Thyroid gland (tissue), 4 donors: ENCODE data around the gene SPINDOC. TPM values are rescaled to one million over a fixed set of nuclear protein-coding genes. Genes with fewer than 3 reads are reported as not detected.

Source experiments
- DNase-seq, 2 donors: peaks; one replicate each; pipeline ENCODE4 v3.0.0-alpha.2; 2019
- H3K27ac ChIP-seq, 3 donors: fragments of 200-600 bp; sonication (generic); 1 replicate in 2 of 3; 2 replicates in 1 of 3; pipeline ENCODE4 v1.5.1; 2016 to 2019; ENCODE audit warnings: mild to moderate bottlenecking in 1 of 3, moderate library complexity in 1 of 3
- H3K27me3 ChIP-seq: fragments of 200-600 bp; sonication (generic); one replicate; pipeline ENCODE4 v1.5.1; 2019
- H3K36me3 ChIP-seq, 2 donors: fragments of 200-600 bp; sonication (generic); one replicate each; pipeline ENCODE4 v1.5.1; 2016 to 2019
- H3K4me1 ChIP-seq, 2 donors: fragments of 200-600 bp; sonication (generic); one replicate each; pipeline ENCODE4 v1.5.1; 2017 to 2019
- H3K4me3 ChIP-seq, 3 donors: fragments of 200-600 bp; sonication (generic); replicated peaks in 1 of 3; 1 replicate in 2 of 3; 2 replicates in 1 of 3; pipeline ENCODE4 v1.5.1; 2016; ENCODE audit warnings: mild to moderate bottlenecking in 1 of 3
- H3K9me3 ChIP-seq: fragments of 200-600 bp; sonication (generic); one replicate; pipeline ENCODE4 v1.5.1; 2017
- CTCF ChIP-seq, 6 experiments: fragments of 200-600 bp in 3 of 6; fragments of 450-650 bp in 3 of 6; sonication (generic) in 3 of 6; IDR thresholded peaks; one replicate each; pipeline ENCODE4 v1.5.1; 2016 to 2019; ENCODE audit warnings: antibody characterized with exemption in 6 of 6, mild to moderate bottlenecking in 2 of 6, inconsistent platforms in 1 of 6, moderate library complexity in 1 of 6
- POLR2A ChIP-seq, 2 donors: fragments of 450-650 bp; IDR thresholded peaks; one replicate each; pipeline ENCODE4 v1.6.1; 2017; ENCODE audit warnings: antibody characterized with exemption in 2 of 2, mild to moderate bottlenecking in 2 of 2, moderate library complexity in 1 of 2
- WGBS, 2 donors: methylation state at CpG; one replicate each; pipeline ENCODE4 v1.1.5; 2017; 5-methylcytosine and 5-hydroxymethylcytosine counted together
- intact Hi-C: fragments of 100-400 bp; cut with DNase I; formaldehyde crosslinking; loops from one replicate; pipeline ENCODE4 v1.15.1; 2023
- total RNA-seq, 4 donors: library from RNA; depleted of rRNA; stranded (reverse); fragments of >200 nt; gene quantifications; one replicate each; pipeline ENCODE4 v1.2.3, GENCODE V29; 2016

The SPINDOC gene
- total RNA-seq, 4 donors from 2014 or later, result 7.4 to 12.6 (median 10.3) TPM

- Histone ChIP-seq H3K4me3 (no peak overlapping the region), H3K36me3 (no peaks in the 10 kb centered on the region), H3K27me3 (no peaks in the 10 kb centered on the region), H3K4me1 (peaks cover 32 to 54% of the 10 kb centered on the region in 2 donors), H3K27ac (peak overlapping the region in 1 of 3 donors; percentile 5), H3K9me3 (no peaks in the 10 kb centered on the region)
- TF ChIP-seq POLR2A (IDR thresholded peaks at IDR 0.05) (no peak), CTCF (IDR thresholded peaks at IDR 0.05) (no peak)
- WGBS, 2 donors, result 69 to 89% methylated on average over 5 to 18 of the region's 18 CpGs
- DNase-seq, result no peak
- intact Hi-C loops, result loop anchor here (5.0 to 10.0 kb wide), 2 partner anchors 49 to 177 kb away; partner anchors contain the start of gene SPINDOC
These were observed 47.5 kb upstream of the SPINDOC start for GRCh38 chr11:63765688-63766241.

DNA sequence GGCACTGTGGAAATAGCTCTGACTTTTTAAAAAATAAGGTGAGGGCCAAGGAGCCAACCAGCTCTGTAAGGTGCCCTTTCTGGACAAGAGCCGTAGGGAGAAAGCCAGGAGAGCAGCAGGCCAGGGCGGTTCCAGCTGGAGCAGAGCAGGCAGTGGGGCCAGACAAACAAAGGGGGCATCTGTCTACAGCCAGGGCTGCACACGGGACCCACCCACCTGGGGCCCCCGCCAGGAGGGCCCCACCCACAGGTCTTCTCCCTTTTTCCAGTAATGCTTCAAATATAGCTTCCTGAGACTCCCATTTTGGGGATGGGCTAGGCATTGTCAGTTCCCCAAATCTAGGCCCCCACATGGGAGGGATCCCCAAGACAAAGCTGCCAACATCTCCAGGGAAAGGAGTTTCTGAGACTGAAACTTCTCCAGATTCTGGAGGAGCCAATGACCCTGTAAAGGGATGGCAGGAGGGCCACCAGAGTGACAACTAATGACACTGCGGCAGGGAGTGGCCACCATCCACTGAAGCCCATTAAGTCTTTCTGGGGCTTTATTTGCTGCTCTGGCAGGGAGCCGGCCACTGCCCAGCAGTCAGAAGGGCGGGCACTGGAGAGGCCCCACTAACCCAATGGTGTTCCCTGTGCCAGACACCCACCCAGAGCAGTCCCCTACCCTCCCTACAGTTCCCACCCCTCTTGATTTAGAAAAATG is 46.6 kb upstream of the SPINDOC start:
- 77 to 81% methylated on average over 6 to 7 of the region's 7 CpGs for WGBS, 2 donors
- H3K27me3 ChIP-seq, result no peaks in the 10 kb centered on the region
- DNase-seq, result no peak
- H3K27ac ChIP-seq, result peak overlapping the region in 1 of 3 donors; percentile 92
- no peaks in the 10 kb centered on the region for H3K36me3 ChIP-seq
- peak overlapping the region in 1 of 3 donors; percentile 81 for H3K4me3 ChIP-seq
- H3K4me1 ChIP-seq, result peaks cover 32 to 54% of the 10 kb centered on the region in 2 donors
- TF ChIP-seq CTCF (IDR thresholded peaks at IDR 0.05) (no peak), POLR2A (IDR thresholded peaks at IDR 0.05) (no peak)
- intact Hi-C loops, result loop anchor here (5.0 to 10.0 kb wide), 2 partner anchors 48 to 176 kb away; partner anchors contain the start of gene SPINDOC
- H3K9me3 ChIP-seq, result no peaks in the 10 kb centered on the region

DNA sequence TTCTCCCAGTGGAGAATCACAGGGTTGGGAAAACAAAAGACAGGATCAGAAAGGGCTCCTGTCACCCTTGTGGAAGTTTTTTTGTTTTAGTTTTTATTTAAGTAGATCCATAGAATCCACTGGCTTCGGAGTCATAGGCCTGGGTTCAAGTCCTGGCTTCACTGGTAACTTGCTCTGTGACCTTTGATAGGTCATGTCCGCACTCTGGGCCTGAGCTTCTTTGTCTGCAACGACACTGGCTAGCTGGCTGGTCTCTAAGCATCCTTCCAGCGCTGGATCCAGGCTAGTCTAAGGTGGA is 46.0 kb upstream of the SPINDOC start:
- intact Hi-C loops, result loop anchor here (5.0 to 10.0 kb wide), 2 partner anchors 48 to 175 kb away; partner anchors contain the start of gene SPINDOC
- no peaks in the 10 kb centered on the region for H3K9me3 ChIP-seq
- peak overlapping the region in 2 of 3 donors; percentile 82 to 92 for H3K27ac ChIP-seq
- H3K4me3 ChIP-seq, result peak overlapping the region in 1 of 3 donors; percentile 81
- no peaks in the 10 kb centered on the region for H3K36me3 ChIP-seq
- peaks cover 29 to 50% of the 10 kb centered on the region in 2 donors for H3K4me1 ChIP-seq
- TF ChIP-seq CTCF (IDR thresholded peaks at IDR 0.05) (no peak), POLR2A (IDR thresholded peaks at IDR 0.05) (no peak)
- H3K27me3 ChIP-seq, result no peaks in the 10 kb centered on the region
- WGBS, 2 donors, result 14% methylated on average over 4 of the region's 4 CpGs
- DNase-seq, result no peak

- intact Hi-C loops, result loop anchor here (5.0 to 10.0 kb wide), 2 partner anchors 47 to 175 kb away; partner anchors contain the start of gene SPINDOC
- WGBS, 2 donors, result 0% methylated on average over 27 to 30 of the region's 34 CpGs
- TF ChIP-seq CTCF (IDR thresholded peaks at IDR 0.05) (no peak), POLR2A (IDR thresholded peaks at IDR 0.05) (peak in 1 of 2 donors; percentile 27)
- Histone ChIP-seq H3K4me1 (peaks cover 24 to 47% of the 10 kb centered on the region in 2 donors), H3K4me3 (peak overlapping the region; percentile 53 to 87 (median 81)), H3K9me3 (no peaks in the 10 kb centered on the region), H3K27me3 (no peaks in the 10 kb centered on the region), H3K27ac (peak overlapping the region; percentile 82 to 92 (median 83)), H3K36me3 (no peaks in the 10 kb centered on the region)
- DNase-seq, result peak; percentile 81 to 91
These were observed 45.6 kb upstream of the SPINDOC start for GRCh38 chr11:63767565-63768236.
